Measurements from ENCODE around the gene NDUFS6.
A peak's percentile ranks its signal among the peaks of the same experiment; 100 is the strongest.
"Not testable (repeated sequence)": the region's sequence is repeated elsewhere in the genome, so short reads cannot be mapped to it uniquely, and the experiment has no call there.

The NDUFS6 gene

DNA sequence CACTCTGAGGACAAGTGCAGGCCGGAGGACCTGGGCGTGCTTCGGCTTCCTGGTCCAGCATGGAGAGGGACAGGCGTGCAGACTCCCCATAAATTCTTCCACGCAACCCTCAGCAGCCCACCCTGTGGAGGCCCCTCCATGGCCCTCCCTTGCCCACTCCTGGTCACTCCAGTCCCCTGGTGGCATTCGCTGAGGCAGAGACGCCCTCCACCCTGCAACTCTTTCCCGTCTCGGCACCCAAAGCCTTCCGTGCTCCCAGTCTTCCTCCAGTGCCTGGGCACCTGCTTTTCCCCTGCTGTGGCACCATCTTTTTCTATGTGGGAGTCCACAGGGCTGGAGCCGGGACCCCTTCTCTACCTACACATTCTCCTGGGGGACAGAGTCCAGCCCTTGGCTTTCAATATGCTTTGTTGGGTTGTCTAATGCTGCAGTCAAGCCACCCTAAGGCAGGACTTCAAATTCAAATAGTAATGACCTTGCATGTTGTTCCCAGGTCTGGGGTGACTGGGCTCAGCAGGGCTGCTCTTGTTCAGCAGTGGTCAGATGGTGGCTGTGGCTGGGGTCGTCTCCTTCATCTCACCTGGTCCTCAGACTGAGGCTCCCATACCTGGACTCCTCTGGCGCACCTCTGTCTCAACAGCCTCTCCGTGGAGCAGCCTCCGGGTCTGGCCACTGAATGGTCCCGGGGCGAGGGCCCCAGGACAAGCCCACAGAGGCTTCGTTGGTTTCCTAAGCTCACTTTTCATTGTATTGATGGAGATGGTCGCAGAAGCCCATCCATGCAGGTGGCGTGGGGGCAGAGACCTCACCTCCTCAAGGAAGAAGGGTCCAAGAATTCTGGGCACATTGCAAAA, 16.8 kb upstream of the NDUFS6 start:
- DNase-seq, result no peak

DNA sequence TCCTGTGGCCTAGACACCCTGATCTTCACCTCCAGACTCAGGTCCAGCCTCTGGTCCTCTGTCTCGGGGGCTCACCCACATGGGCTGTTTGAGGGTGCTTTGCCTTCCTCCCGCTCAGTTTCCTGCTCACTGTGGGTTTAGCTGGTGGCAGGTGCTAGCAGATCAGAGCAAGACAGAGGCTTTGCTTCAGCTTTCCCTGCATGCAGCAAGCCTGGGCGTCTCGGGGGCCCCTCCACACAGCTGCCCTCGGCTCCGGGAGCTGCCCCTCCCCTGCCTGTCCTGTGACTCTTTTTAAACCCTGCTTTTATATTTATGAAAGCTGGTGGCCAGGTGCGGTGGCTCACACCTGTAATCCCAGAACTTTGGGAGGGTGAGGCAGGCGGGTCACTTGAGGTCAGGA, 16.1 kb upstream of the NDUFS6 start:
- no peak for DNase-seq

DNA sequence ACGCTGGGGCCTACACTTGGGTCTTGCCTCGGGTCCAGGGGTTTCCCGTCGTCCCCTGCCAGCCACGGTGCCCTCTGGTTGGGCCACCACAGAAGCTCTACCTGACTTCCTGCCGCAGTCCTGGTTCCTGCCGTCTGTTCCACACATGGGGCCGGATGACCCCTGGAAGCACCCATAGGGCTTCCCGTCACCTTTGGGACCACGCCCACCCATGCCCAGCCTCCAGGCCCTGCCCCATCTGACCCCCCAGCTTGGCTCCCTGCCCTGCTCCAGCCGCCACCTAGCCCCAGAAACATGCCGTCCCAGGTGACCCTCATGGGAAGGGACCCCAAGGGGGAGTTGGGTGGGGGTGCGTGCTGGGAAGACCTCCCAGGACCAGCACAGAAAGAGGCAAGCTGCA, 15.2 kb upstream of the NDUFS6 start:
- no peak for DNase-seq

DNA sequence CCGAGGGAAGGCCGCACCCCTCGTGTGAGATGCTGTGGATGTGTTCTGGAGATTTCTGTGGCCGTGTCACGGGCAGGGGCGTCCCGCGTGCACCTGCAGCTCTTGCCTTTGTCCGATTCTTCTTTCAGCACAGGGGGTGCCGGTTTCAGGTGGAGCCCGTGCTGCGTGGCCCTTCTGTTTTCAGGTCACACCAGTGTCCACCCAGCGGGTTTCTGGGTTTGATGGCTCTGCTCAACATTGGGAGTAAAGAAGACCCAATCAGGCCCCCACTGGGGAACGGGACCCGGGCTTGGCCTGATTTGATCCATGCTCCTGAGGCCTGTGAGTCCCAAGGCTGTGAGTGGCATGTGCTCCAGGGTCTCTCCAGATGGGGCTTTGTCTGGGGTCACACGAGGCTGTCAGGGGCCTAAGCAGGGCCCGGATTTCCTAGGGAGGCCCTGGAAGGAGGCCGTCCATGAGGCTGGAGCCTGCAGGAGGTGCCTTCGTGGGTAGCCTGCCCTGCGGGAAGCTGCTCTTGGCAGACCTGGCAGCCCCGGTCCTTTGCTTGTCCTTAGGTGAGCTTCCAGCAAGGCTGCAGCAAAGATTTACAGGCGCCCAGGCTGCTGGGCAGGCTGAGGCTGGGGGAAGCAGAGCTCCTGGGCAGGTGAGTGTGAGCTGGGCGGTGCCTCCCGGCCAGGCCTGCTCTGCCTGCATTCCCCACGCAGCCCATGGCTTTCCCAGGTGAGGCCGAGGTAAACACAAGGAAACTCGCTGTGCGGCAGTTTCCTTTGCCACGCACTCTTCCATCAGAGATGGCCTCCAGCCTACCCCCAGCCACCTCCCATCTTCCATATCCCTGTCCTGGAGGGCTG, 14.4 kb upstream of the NDUFS6 start:
- no peak for DNase-seq

DNA sequence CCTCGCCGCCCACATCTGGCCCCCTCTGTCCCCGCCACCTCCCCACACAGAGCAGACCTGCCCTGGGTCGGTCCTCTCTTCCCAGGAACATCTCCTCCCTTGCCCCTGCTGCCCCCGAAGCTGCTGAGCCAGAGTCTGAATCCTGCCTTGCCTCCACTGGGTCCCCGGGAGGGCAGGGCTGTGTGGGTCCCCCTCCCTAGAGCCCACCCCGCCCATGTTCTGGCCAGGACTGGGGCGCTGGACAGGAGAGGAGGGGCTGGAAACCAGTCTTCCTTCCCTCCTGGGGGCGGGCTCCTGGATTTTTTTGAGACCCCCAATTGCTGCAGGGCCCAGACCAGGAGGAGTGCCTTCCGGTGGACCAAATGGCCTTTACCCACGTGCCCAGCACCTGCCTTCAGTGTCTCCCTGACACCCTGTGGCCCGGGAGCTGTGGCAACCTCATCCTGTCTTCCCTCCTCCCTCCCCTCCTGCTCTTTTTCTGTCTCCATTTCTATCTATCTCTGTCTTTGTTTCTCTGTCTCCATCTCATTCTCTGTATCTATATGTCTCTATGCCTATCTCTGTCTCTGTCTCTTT, 13.6 kb upstream of the NDUFS6 start:
- DNase-seq, result no peak

DNA sequence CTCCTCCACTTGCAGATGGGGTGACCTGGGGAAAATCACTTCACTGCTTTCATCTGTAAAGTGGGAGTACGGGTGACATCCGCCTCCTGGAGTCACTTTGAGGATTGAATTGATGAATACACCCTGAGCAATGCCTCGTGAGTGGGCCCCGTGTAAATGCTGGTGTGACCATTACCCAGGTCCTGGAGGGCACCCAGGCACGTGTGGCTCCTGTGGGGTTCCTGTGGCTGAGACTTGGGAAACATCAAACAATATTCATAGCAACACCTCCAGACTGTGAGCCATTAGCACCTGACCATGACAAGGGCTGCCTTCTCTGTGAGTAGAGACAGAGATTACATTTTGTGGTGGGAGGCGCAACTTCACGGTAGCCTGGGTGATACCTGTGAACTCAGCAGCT, 13.0 kb upstream of the NDUFS6 start:
- DNase-seq, result no peak

DNA sequence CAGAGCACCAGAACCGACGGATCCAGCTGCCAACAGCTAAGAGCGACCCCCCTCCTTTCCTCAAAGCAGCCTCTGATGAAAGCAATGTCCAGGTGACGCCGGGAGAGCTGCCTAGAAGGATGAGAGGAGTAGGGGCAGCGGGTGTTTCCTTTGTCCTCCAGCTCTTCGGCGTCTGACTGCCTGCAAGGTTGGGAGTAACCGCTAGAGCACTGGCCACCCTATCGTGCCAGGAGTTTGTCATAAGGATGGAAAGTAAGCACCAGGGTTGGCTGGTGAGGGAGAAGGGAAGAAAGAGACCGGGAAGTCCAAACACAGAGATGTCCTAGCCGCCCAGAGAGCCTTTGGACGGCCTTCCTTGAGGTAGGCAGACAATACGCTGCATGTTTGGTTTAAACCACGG, 12.4 kb upstream of the NDUFS6 start:
- DNase-seq, result peak; percentile 15

DNA sequence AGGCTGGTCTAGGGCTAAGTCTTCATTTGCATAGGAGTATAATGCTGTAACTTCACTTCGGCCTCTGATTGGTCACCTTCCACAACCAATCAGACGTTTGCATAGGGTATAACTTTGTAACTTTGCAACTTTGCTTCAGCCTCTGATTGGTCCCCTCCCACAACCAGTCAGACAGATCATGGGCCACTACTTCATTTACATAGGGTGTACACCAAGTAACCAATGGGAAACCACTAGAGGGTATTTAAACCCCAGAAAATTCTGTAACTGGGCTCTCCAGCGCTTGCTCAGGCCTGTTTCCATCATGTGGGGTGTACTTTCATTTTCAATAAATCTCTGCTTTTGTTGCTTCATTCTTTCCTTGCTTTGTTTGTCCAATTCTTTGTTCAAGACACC, 11.8 kb upstream of the NDUFS6 start:
- not testable (repeated sequence) for DNase-seq

DNA sequence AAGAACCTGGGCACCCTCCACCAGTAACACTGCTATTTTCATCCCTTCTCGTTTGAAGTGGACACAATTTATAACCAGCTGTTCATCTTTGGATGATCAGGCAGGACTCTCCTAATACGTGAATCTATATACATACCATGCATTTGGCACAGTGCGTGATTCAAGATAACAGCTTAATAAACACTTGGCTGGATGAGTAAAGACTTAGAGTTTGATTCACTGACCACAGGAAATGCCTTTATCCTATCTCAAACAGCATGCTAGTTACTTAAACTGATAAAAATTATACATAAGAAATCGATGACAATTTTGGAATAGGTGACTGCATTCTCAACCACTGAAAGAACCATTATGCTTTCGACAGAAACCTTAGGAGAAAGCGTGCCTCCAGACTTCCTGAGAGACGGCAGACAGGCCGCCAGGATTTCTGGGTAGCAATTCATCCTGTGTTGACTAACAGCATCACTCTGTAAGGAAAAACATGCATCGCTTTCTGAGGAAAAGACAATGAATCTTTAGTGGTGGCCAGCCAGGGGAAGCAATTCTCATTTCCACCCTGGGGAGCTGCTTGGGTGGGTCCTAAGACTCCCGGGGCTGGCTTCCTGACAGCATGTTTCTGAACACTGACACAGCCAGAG, 11.3 kb upstream of the NDUFS6 start:
- no peak for DNase-seq

DNA sequence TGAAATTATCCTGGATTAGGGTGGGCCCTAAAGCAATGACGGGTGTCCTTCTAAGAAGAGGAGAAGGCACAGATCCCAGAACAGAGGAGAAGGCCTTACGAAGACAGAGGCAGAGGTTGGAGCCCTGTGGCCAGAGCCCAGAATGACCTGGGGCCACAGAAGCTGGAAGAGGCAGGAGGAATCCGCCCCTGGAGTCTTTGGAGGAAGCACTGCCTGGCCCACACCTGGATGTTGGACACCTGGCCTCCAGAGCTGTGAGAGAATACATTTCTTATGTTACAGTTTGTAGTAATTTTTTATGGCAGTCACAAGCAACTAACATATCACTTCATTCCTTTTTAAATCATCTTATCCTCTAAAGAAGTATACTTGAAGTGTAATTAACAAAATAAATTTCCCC, 10.0 kb upstream of the NDUFS6 start:
- DNase-seq, result no peak

DNA sequence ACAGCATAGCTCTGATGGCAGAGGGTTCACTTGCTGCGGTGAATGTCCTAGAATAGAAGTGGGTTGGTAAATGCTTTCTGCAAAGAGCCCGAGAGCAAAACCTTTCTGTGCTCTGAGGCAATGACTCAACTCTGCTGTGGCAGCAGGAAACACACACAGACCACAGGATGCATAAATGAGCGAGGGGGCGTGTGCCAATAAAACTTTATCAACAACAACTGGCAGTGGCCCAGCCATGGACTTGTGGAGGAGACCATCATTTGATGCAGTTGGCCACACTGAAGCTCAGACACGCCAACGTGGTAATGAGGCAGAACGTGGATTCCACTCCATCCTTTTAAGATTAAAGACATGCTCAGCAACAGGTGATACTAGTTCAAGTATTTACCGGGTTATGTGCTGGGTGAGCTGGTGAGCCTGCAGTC, 8.4 kb upstream of the NDUFS6 start:
- no peak for DNase-seq

DNA sequence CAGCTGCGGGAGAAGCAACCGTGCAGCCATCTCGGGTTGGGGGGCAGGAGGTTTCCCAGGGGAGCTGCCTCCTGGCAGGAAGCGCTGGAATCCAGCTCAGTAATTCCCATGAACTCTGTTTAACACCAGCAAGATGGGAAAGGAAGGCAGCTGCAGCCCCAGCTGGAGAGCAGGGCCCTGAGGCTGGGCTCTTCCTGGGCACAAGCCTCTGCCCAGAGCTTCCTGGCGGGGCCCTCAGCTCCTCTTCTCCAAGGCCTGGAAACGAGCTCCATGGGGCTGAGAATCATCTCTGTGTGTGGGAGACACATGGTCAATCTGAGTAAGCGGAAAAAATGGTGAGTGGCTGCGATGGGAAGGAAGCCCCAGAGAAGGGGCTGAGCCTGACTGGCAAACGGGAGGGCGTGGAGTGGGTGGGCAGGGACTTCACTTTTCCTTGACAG, 7.9 kb upstream of the NDUFS6 start:
- no peak for DNase-seq

DNA sequence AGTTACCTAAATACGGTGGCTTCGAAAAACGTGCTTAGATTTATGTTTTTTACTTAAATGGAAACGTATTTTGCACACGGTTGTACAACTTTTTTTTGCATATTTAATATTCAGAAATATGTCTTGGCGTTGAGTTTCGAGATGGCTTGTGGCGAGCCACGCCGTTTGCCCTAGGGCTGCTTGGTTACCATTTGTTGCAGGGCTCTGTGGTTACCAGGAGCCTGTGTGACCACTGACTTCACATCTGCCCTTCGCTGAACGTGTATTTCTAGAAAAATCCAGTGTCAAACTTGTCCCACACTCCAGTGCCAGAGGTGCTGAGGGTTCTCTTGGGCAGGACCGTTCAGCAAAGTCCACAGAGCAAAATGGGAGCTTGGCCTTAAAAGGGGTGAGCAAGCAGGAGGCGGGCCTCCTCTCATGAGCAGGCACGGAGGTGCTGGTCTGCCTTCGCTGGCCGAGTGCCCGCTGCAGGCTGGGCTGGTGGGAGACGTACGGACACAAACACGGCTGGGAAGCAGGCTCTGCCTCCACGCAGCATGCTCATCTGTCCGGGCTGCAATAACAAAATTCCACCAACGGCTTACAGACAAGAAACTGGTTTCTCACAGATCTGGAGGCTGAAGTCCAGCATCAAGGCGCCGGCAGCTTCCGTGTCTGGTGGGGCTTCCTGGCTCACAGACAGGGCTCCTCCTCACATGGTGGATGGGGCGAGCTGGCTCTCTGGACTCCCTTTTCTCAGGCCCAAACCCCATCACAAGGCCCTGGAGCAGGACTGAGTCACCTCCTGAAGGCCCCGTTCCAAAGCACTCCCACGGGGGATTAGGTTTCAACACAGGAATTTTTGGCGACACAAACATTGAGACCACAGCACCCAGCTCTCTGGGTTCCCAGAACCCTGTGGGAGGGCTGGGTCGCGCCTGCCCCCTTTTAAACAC, 7.0 kb upstream of the NDUFS6 start:
- no peak for DNase-seq

DNA sequence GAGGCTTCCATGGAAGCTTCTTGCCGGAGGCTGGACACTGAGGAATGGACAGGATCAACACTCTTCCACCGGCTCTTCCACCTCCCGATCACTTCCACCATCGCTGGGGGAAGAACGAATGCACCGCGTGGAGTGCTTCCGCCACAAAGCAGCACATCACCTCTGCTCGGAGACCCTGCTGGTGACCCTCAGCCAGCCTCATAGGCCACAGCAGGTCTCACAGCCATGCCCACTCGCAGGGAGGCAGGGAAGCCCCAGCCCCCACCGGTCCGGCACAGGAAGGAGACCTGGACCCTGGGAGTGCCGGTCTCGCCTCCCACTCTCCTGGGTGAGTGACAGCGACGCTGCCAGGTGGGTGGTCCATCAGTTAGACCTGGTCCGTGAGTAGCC, 6.3 kb upstream of the NDUFS6 start:
- no peak for DNase-seq

DNA sequence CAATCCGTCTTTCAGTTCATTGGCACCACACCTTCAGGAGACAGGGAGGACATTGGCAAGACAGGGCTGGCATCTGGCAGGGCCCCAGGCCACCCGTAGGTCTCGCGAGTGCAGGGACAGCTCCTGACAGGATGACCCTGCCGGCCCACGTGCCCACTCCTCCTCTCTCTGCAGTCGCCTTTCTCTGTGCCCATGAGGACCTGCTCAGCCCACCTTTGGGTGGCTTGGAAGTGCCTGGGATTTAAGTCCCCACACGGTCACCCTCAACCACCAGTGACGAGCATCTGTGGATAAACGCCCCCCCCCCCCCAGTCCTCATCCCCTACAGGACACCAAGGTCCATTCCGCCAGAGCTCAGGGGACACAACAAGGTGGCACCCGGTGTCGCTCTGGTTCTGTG, 5.7 kb upstream of the NDUFS6 start:
- DNase-seq, result no peak

DNA sequence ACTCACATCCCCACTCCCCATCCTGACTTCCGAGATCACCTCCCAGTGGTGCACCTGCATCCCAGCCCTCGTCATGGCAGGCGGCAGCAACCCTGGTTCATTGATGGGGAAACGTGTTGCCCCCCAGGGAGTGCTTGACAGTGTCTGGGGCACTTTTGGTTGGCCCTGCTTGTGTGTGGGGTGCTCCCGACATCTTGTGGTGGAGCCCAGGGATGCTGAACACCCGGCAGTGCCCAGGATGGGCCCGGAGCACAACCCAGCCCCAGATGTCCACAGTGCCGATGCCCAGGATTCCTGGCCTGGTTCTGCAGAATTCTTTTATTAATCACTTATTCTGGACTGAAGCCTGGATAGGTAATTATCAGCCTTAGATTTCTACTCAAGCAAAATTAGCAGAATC, 5.3 kb upstream of the NDUFS6 start:
- DNase-seq, result no peak

DNA sequence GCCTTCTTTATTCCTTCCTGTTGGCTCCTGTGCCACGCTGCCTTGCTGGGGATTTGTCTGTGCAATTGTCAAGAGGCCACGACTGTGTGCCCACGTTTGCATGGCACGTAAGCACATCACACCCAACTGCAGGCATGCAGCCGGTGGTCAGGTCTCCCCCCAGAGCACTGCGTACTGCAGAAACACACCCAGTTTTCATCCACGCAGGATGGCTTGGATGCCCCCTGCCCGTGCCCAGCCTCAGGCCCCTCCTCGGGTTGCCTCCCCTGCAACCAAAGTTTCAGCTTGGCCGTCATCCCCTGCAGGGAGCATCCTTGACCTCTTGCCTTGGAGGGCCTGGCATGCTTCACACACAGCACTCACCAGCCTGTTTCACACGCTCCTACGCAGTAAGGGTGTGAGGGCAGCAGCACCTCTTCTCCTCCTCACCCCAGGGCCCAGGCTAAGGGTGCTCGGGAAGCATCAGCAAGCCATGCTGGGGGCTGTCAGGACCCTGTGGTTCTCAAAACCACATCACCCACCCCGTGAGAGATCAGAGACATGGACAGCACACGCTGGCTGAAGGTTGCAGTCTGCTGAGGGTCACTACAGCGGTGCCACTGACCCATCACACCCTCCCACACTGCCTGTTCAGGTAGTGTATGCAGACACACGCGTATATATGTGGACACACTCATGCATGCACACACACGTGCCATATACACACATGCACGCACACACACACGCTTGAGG, 4.7 kb upstream of the NDUFS6 start:
- DNase-seq, result no peak

DNA sequence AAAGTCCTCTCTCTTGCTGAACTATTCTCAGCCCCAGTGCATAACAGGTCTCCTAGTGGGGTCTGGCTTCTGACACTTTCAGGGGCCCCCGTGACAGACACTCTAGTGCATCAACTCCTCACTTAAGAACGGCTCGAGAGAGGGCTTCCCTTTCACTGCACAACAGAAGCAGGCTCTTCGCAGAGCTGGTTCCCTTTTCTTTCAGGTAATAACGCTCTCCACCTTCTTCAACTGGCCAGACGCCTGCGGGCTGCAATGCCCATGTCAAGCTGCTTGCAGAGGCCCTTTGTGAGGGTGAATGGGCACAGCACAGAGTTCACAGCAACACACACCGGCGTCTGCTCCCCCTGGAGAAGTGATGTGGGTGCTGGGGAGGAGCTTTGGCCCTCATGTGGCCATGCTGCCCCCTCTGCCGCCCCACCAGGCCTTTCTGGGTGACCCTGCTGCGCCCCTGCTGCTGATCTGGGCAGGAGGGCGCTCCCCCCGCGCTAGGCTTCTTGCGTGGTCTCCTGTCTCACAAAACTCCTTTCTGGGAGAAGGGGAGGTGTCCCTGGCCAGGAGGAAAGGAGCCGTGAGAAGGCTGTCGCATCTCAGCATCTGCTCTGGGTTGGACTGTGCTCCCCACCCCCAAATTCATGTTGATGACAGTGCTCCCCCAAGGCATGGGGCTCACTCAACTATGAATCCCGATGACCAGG, 4.0 kb upstream of the NDUFS6 start:
- no peak for DNase-seq

DNA sequence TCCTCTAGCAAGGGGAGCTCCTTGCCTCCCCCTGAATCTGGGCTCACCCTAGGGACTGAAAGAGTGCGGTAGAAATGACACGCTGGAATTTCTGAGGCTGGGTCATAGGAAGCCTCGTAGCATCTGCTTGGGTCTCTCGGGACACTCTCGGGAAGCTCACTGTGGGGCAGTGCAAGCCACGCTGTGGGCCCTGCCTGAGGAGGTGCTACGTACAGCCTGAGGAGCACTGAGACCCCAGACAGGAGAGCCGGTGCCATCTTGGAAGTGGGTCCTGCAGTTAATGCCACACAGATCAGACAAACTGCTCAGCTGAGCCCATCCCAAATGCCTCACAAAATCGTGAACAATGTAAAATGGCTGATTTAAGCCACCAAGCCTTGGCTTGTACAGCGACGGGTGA, 3.4 kb upstream of the NDUFS6 start:
- no peak for DNase-seq

DNA sequence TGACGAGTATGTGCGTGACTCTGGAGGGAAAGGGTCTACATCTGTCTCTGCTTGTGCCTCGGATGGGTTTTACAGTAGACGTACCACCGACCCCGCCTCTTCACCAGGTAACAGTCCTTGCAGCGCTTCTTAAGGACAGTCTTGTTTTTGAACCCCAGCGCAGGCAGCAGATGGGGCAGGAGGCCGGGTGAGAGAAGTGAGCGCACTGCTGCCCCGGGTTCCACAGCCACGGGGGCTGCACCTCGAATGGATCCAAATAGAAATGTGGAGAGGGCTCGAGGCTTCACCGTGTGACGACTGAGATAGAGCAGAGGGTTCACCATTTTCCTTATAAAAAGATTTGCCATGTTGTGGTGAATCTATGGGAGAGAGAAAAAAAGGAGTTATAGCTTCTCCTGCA, 2.6 kb upstream of the NDUFS6 start:
- not testable (repeated sequence) for DNase-seq

DNA sequence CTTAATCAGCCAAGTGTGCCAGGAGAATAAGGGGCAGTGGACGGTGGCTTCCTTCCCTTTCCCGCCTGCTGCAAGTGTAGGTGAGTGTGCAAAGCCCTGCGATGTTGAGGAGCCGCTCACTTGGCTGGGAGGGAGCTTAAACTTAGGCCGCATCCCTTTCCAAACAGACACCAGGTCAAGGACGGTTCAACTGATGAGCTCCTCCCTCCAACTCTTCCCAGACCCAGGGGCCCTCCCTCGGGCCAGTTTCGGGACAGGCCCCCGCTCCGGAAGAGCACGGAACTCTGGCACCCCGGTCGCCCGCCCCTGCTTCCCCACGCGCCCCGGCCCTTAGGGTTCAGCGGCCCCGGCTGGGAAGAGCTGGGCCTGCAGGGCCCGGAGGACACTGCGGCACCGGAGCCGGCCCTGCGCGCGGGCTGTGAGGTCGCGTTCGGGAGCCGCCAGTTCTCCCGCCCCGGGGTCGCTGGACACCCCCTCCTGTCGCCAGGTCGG, 2.1 kb upstream of the NDUFS6 start:
- DNase-seq, result no peak
